Upper lobe of right lung (tissue), 1 donor: ENCODE measurements around the gene LAMA2. TPM values are rescaled to one million over a fixed set of nuclear protein-coding genes. Genes with fewer than 3 reads are reported as not detected.

Experiments used
- ATAC-seq: fragments of 200-7000 bp; cut with Tn5 transposase; one replicate; pipeline ENCODE4 v1.9.1; 2020; ENCODE audit warnings: mild to moderate bottlenecking, moderate library complexity
- DNase-seq: peaks from one replicate; pipeline ENCODE4 v3.0.0-alpha.2; 2020
- H3K27ac ChIP-seq: fragments of 200-600 bp; one replicate; pipeline ENCODE4 v1.8.0; 2022
- H3K27me3 ChIP-seq: fragments of 200-600 bp; one replicate; pipeline ENCODE4 v1.8.0; 2022; ENCODE audit warnings: mild to moderate bottlenecking
- H3K36me3 ChIP-seq: fragments of 200-600 bp; one replicate; pipeline ENCODE4 v1.8.0; 2022
- H3K4me1 ChIP-seq: fragments of 200-600 bp; one replicate; pipeline ENCODE4 v1.8.0; 2022
- H3K4me3 ChIP-seq: fragments of 200-600 bp; one replicate; pipeline ENCODE4 v1.8.0; 2022; ENCODE audit warnings: mild to moderate bottlenecking
- H3K9me3 ChIP-seq: fragments of 200-600 bp; one replicate; pipeline ENCODE4 v1.8.0; 2022
- intact Hi-C: fragments of 100-400 bp; cut with DNase I; formaldehyde crosslinking; loops from one replicate; pipeline ENCODE4 v1.11.0; 2022
- total RNA-seq: library from RNA; stranded (reverse); fragmentation: NEBNext Ultra II Directional; extraction: Animal tissue kit (Norgen Biotek cat#: 25700); gene quantifications from one replicate; pipeline ENCODE4 v1.2.1, GENCODE V29; 2021
- TF ChIP-seq, protein P1 (sequence below): fragments of 200-600 bp; IDR thresholded peaks from one replicate; pipeline ENCODE4 v1.8.0; 2022; ENCODE audit warnings: antibody characterized with exemption
- donor health status: DM: no; HTN: yes; CAD: no; lungs with severe emphysema.

Gene LAMA2
- total RNA-seq, 1 donor from 2014 or later = 42.1 TPM

- DNase-seq = no peak
- Histone ChIP-seq H3K9me3 (no peaks in the 10 kb centered on the region), H3K4me1 (no peaks in the 10 kb centered on the region), H3K36me3 (no peaks in the 10 kb centered on the region), H3K4me3 (no peak overlapping the region), H3K27me3 (no peaks in the 10 kb centered on the region), H3K27ac (no peak overlapping the region)
- intact Hi-C loops = no loop called here
- TF ChIP-seq, protein P1, sequence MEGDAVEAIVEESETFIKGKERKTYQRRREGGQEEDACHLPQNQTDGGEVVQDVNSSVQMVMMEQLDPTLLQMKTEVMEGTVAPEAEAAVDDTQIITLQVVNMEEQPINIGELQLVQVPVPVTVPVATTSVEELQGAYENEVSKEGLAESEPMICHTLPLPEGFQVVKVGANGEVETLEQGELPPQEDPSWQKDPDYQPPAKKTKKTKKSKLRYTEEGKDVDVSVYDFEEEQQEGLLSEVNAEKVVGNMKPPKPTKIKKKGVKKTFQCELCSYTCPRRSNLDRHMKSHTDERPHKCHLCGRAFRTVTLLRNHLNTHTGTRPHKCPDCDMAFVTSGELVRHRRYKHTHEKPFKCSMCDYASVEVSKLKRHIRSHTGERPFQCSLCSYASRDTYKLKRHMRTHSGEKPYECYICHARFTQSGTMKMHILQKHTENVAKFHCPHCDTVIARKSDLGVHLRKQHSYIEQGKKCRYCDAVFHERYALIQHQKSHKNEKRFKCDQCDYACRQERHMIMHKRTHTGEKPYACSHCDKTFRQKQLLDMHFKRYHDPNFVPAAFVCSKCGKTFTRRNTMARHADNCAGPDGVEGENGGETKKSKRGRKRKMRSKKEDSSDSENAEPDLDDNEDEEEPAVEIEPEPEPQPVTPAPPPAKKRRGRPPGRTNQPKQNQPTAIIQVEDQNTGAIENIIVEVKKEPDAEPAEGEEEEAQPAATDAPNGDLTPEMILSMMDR = no peak
- no peak for ATAC-seq
Observed at GRCh38 chr6:129192458-129192989, 309.6 kb downstream of the LAMA2 start.

DNA sequence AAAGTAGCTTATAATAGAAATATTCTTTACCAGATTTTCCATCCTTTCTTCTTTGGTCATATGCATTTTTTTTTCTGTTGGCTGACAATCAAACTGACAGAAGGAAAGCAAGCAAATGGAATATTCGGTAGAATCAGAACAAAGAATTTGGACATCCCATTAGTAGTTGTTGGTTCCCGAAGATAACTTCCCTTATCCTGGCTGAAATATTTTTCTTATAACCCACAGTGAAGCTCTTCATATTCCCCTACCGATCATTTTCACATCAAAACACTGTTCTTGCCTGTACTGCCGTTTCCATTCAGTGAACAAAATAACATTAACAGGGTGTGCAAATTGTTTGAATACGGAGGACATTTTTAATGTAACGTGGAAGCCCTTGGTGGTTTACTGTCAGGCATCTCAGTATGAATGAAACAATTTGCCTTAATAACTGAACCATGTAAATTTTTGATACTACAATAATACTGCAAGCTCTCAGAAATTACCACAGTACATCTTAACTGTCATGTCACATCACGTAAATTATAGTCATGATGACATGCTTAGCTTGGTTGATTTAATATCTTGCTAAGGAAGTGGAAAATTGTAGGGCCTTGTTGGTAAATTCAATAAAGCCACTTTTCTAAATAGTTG lies 311.5 kb downstream of the LAMA2 start:
- Histone ChIP-seq H3K9me3 (no peaks in the 10 kb centered on the region), H3K4me1 (no peaks in the 10 kb centered on the region), H3K27me3 (no peaks in the 10 kb centered on the region), H3K36me3 (no peaks in the 10 kb centered on the region), H3K27ac (no peak overlapping the region), H3K4me3 (no peak overlapping the region)
- DNase-seq (no peak), ATAC-seq (no peak)
- intact Hi-C loops = no loop called here
- TF ChIP-seq, protein P1 = no peak

DNA sequence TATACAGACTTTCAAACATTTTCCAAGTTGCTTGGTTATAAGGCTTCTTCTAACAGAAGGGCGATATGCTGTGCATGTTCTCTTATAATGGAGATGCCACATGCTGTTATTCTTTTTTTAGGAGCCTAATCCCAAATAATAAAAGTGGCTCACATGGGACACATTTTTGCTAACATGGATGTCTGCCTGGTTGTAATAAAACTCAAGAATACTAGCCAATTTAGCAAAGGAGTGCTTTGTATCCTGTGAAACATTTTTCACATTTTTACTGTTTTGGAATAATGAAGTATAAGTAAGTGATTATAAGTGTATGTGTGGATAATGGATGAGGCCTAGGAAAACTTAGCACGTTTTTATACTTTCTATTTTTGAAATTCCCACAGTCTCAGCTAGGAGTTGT lies 312.2 kb downstream of the LAMA2 start:
- ATAC-seq (no peak), DNase-seq (no peak)
- Histone ChIP-seq H3K27ac (no peak overlapping the region), H3K4me3 (no peak overlapping the region), H3K9me3 (no peaks in the 10 kb centered on the region), H3K27me3 (no peaks in the 10 kb centered on the region), H3K4me1 (no peaks in the 10 kb centered on the region), H3K36me3 (no peaks in the 10 kb centered on the region)
- TF ChIP-seq, protein P1 = no peak
- intact Hi-C loops = no loop called here

- H3K4me1 ChIP-seq = no peaks in the 10 kb centered on the region
- H3K36me3 ChIP-seq = no peaks in the 10 kb centered on the region
- no peak for ATAC-seq
- intact Hi-C loops = no loop called here
- H3K4me3 ChIP-seq = no peak overlapping the region
- H3K27ac ChIP-seq = no peak overlapping the region
- no peaks in the 10 kb centered on the region for H3K9me3 ChIP-seq
- TF ChIP-seq, protein P1 = no peak
- no peaks in the 10 kb centered on the region for H3K27me3 ChIP-seq
- no peak for DNase-seq
Observed at GRCh38 chr6:129195643-129196042, 312.7 kb downstream of the LAMA2 start.

GRCh38 chr6:129197154-129197553 lies 314.2 kb downstream of the LAMA2 start:
- Histone ChIP-seq H3K4me3 (no peak overlapping the region), H3K27ac (no peak overlapping the region), H3K9me3 (no peaks in the 10 kb centered on the region), H3K36me3 (no peaks in the 10 kb centered on the region), H3K27me3 (no peaks in the 10 kb centered on the region), H3K4me1 (no peaks in the 10 kb centered on the region)
- ATAC-seq = no peak
- TF ChIP-seq, protein P1 = no peak
- intact Hi-C loops = no loop called here
- no peak for DNase-seq
